Neural progenitor cell (in vitro differentiated cells): ENCODE data around the gene ARHGAP20. TPM values are rescaled to one million over a fixed set of nuclear protein-coding genes. Genes with fewer than 3 reads are reported as not detected.

ENCODE experiments used
- DNase-seq: peaks from one replicate; pipeline ENCODE4 v3.0.0-alpha.2; 2016; ENCODE audit warnings: low spot score
- H2AFZ ChIP-seq: fragments of 200-600 bp; sonication (generic); replicated peaks from 2 replicates; pipeline ENCODE4 v1.6.1; 2016; ENCODE audit warnings: antibody characterized with exemption
- H3F3A ChIP-seq: fragments of 200-600 bp; sonication (generic); 2 replicates; pipeline ENCODE4 v1.6.1; 2016; ENCODE audit warnings: antibody characterized with exemption, low read depth
- H3K27ac ChIP-seq: fragments of 200-600 bp; sonication (generic); 2 replicates; pipeline ENCODE4 v1.5.1; 2016; ENCODE audit warnings: mild to moderate bottlenecking
- H3K27me3 ChIP-seq: fragments of 200-600 bp; sonication (generic); 2 replicates; pipeline ENCODE4 v1.6.1; 2016; ENCODE audit warnings: mild to moderate bottlenecking, moderate library complexity
- H3K36me3 ChIP-seq: fragments of 200-600 bp; sonication (generic); 2 replicates; pipeline ENCODE4 v1.5.1; 2016
- H3K4me1 ChIP-seq: fragments of 200-600 bp; sonication (generic); 2 replicates; pipeline ENCODE4 v1.6.1; 2016; ENCODE audit warnings: mixed run types
- H3K4me2 ChIP-seq: fragments of 200-600 bp; sonication (generic); 2 replicates; pipeline ENCODE4 v1.6.1; 2016
- H3K4me3 ChIP-seq: fragments of 200-600 bp; sonication (generic); 2 replicates; pipeline ENCODE4 v1.5.1; 2016
- H3K79me2 ChIP-seq: fragments of 200-600 bp; sonication (generic); 2 replicates; pipeline ENCODE4 v1.6.1; 2016; ENCODE audit warnings: low read depth
- H3K9ac ChIP-seq: fragments of 200-600 bp; sonication (generic); 2 replicates; pipeline ENCODE4 v1.6.1; 2016
- H3K9me3 ChIP-seq: fragments of 200-600 bp; sonication (generic); 2 replicates; pipeline ENCODE4 v1.5.1; 2016; ENCODE audit warnings: low read depth
- H4K20me1 ChIP-seq: fragments of 200-600 bp; sonication (generic); 2 replicates; pipeline ENCODE4 v1.6.1; 2016; ENCODE audit warnings: low read depth
- H3K27ac Mint-ChIP-seq: 3 replicates; pipeline ENCODE4 v1.8.0; 2021; ENCODE audit warnings: mixed read lengths
- H3K27me3 Mint-ChIP-seq: 2 replicates; pipeline ENCODE4 v1.8.0; 2022; ENCODE audit warnings: low read depth, mild to moderate bottlenecking, inconsistent platforms, moderate library complexity, mixed read lengths; ENCODE audit not compliant: insufficient read depth
- H3K36me3 Mint-ChIP-seq: 3 replicates; pipeline ENCODE4 v1.8.0; 2021; ENCODE audit warnings: mixed read lengths
- H3K4me1 Mint-ChIP-seq: 3 replicates; pipeline ENCODE4 v1.8.0; 2021; ENCODE audit warnings: mixed read lengths
- H3K4me3 Mint-ChIP-seq: 3 replicates; pipeline ENCODE4 v1.8.0; 2021; ENCODE audit warnings: mild to moderate bottlenecking, moderate library complexity, mixed read lengths
- H3K9me3 Mint-ChIP-seq: 3 replicates; pipeline ENCODE4 v1.8.0; 2020; ENCODE audit warnings: mixed read lengths
- CTCF ChIP-seq: fragments of 200-600 bp; sonication (generic); IDR thresholded peaks from 2 replicates; pipeline ENCODE4 v1.5.1; 2017; ENCODE audit warnings: antibody characterized with exemption, mild to moderate bottlenecking
- EZH2 ChIP-seq: fragments of 200-600 bp; sonication (generic); IDR thresholded peaks from 2 replicates; pipeline ENCODE4 v1.6.1; 2017; ENCODE audit warnings: antibody characterized with exemption, mild to moderate bottlenecking, moderate library complexity
- EZH2phosphoT487 ChIP-seq: fragments of 200-600 bp; sonication (generic); IDR thresholded peaks from 2 replicates; pipeline ENCODE4 v1.6.1; 2017; ENCODE audit warnings: antibody characterized with exemption
- total RNA-seq: library from RNA; depleted of rRNA; stranded (reverse); fragments of >200 nt; gene quantifications from 2 replicates; pipeline ENCODE4 v1.2.3, GENCODE V29; 2015; ENCODE audit warnings: low replicate concordance

ARHGAP20 gene
- total RNA-seq, 1 donor from 2014 or later, result not detected

DNA sequence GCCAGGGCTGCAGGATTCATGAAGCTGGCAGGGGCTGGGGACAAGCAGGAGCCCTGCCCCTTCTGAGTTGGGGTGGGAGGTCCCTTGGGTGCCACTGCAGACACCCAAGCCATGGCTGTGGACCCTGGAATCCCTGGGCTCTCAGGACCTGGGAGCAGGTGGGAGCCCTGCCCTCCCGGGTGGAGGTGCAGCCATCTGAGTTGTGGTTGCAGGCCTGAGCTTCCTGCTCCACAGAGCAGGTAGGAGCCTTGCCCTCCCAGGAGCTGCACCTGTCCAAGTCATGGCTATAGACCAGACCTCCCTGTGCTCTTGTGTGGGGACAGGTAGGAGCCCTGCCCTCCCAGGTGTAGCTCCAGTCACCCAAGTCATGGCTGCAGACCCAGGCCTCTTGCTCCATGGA, 113.5 kb downstream of the ARHGAP20 start:
- Mint-ChIP-seq H3K4me3 (no peak overlapping the region), H3K36me3 (no peaks in the 10 kb centered on the region), H3K9me3 (peaks cover 3% of the 10 kb centered on the region), H3K27ac (no peak overlapping the region), H3K27me3 (no peaks in the 10 kb centered on the region), H3K4me1 (no peaks in the 10 kb centered on the region)
- Histone ChIP-seq H3K79me2 (no peaks in the 10 kb centered on the region), H3K4me1 (no peaks in the 10 kb centered on the region), H3F3A (no peaks in the 10 kb centered on the region), H2AFZ (no peak overlapping the region), H3K27me3 (no peaks in the 10 kb centered on the region), H4K20me1 (no peaks in the 10 kb centered on the region), H3K36me3 (no peaks in the 10 kb centered on the region), H3K27ac (no peak overlapping the region), H3K4me3 (no peak overlapping the region), H3K9me3 (no peaks in the 10 kb centered on the region), H3K4me2 (no peak overlapping the region), H3K9ac (no peak overlapping the region)
- TF ChIP-seq EZH2, result no peak
- TF ChIP-seq CTCF, result no peak
- TF ChIP-seq EZH2phosphoT487, result no peak
- no peak for DNase-seq

DNA sequence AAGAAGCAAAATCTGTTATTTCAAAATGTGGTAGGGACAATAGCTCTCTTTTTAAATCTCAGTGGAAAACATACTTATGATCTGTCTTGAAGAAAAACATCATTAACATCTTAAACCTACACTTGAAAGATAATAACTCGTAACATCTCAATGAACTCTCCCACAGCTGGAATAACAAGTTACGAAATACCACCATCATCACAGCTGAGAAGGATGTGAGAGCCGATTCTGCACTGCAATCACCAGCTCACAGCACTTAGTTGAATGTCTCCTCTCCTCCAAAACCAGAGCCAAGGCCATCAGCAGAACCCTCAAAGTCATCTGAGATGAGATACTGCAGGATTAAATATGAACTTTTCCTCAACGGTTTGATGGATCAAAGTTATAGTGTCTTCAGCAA, 124.3 kb downstream of the ARHGAP20 start:
- H3F3A ChIP-seq, result no peaks in the 10 kb centered on the region
- H3K4me3 ChIP-seq, result no peak overlapping the region
- Mint-ChIP-seq H3K4me3 (no peak overlapping the region), H3K27me3 (peaks cover 2% of the 10 kb centered on the region), H3K9me3 (no peaks in the 10 kb centered on the region), H3K27ac (no peak overlapping the region), H3K36me3 (no peaks in the 10 kb centered on the region), H3K4me1 (no peaks in the 10 kb centered on the region)
- no peak overlapping the region for H3K4me2 ChIP-seq
- TF ChIP-seq EZH2 (no peak), EZH2phosphoT487 (no peak), CTCF (no peak)
- no peak overlapping the region for H3K27ac ChIP-seq
- H3K9me3 ChIP-seq, result no peaks in the 10 kb centered on the region
- no peaks in the 10 kb centered on the region for H3K36me3 ChIP-seq
- H3K79me2 ChIP-seq, result no peaks in the 10 kb centered on the region
- no peak overlapping the region for H3K9ac ChIP-seq
- H3K27me3 ChIP-seq, result peaks cover 4% of the 10 kb centered on the region
- no peak for DNase-seq
- H2AFZ ChIP-seq, result no peak overlapping the region
- no peaks in the 10 kb centered on the region for H4K20me1 ChIP-seq
- no peaks in the 10 kb centered on the region for H3K4me1 ChIP-seq

GRCh38 chr11:110587129-110587528, 125.1 kb downstream of the ARHGAP20 start:
- no peaks in the 10 kb centered on the region for H3K36me3 Mint-ChIP-seq
- Histone ChIP-seq H3K9ac (no peak overlapping the region), H3K4me2 (no peak overlapping the region), H3K27me3 (peaks cover 1% of the 10 kb centered on the region), H3K4me3 (no peak overlapping the region), H3K9me3 (no peaks in the 10 kb centered on the region), H3F3A (no peaks in the 10 kb centered on the region), H2AFZ (no peak overlapping the region), H4K20me1 (no peaks in the 10 kb centered on the region), H3K4me1 (peaks cover 2% of the 10 kb centered on the region), H3K27ac (no peak overlapping the region), H3K79me2 (no peaks in the 10 kb centered on the region), H3K36me3 (no peaks in the 10 kb centered on the region)
- H3K9me3 Mint-ChIP-seq, result no peaks in the 10 kb centered on the region
- H3K4me3 Mint-ChIP-seq, result no peak overlapping the region
- no peak overlapping the region for H3K27ac Mint-ChIP-seq
- no peak for DNase-seq
- H3K27me3 Mint-ChIP-seq, result peaks cover 2% of the 10 kb centered on the region
- H3K4me1 Mint-ChIP-seq, result peaks cover 4% of the 10 kb centered on the region
- TF ChIP-seq CTCF (no peak), EZH2 (no peak), EZH2phosphoT487 (no peak)

- no peak overlapping the region for H3K9ac ChIP-seq
- no peak overlapping the region for H3K4me3 ChIP-seq
- no peaks in the 10 kb centered on the region for H4K20me1 ChIP-seq
- peaks cover 4% of the 10 kb centered on the region for H3K4me1 ChIP-seq
- no peaks in the 10 kb centered on the region for H3K9me3 Mint-ChIP-seq
- H3K27me3 Mint-ChIP-seq, result no peaks in the 10 kb centered on the region
- no peaks in the 10 kb centered on the region for H3K79me2 ChIP-seq
- H3K27ac ChIP-seq, result no peak overlapping the region
- no peak for DNase-seq
- no peaks in the 10 kb centered on the region for H3K36me3 ChIP-seq
- H3K4me1 Mint-ChIP-seq, result peaks cover 13% of the 10 kb centered on the region
- H3K4me2 ChIP-seq, result no peak overlapping the region
- H3K27me3 ChIP-seq, result no peaks in the 10 kb centered on the region
- no peaks in the 10 kb centered on the region for H3K9me3 ChIP-seq
- H3F3A ChIP-seq, result no peaks in the 10 kb centered on the region
- H3K36me3 Mint-ChIP-seq, result no peaks in the 10 kb centered on the region
- TF ChIP-seq CTCF, result no peak
- TF ChIP-seq EZH2, result no peak
- TF ChIP-seq EZH2phosphoT487, result no peak
- H3K4me3 Mint-ChIP-seq, result no peak overlapping the region
- H2AFZ ChIP-seq, result no peak overlapping the region
- no peak overlapping the region for H3K27ac Mint-ChIP-seq
Measured at GRCh38 chr11:110584150-110584549, 128.1 kb downstream of the ARHGAP20 start.
